HG02870 (cell line): Measurements from ENCODE around the gene ICE2.
"Not testable (repeated sequence)": the region's sequence is repeated elsewhere in the genome, so short reads cannot be mapped to it uniquely, and the experiment has no call there.

Experiments
- ATAC-seq: cut with Tn5 transposase; IDR thresholded peaks from one replicate; pipeline ENCODE4 v1.9.1; 2021; ENCODE audit warnings: mild to moderate bottlenecking, moderate library complexity; ENCODE audit not compliant: unreplicated experiment

The ICE2 gene

DNA sequence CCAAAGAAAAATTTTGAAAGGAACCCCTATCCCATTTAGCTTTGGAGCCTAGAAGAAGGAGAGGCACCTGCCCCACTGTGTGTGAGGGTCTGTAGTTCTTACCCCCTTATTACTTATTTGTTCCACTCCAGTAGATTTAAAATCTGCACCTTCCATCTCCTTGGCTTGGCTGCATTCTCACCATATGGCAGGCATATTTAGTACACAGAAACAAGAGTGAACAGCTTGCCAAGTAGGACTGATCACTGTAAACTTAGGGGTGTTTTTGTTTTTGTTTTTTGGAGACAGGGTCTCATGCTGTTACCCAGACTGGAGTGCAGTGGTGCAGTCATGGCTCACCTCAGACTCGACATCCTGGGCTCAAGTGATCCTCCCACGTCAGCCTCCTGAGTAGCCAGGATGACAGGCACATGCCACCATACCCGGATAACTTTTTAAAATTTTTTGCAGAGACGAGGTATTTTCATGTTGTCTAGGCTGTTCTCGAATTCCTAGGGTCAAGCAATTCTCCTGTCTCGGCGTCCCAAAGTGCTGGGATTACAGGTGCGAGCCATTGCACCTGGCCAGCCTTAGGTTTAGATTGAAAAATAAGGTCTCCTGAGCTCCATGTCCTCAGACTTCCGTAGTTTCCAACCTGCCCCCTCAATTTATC lies 67.0 kb downstream of the ICE2 start:
- no peak for ATAC-seq

DNA sequence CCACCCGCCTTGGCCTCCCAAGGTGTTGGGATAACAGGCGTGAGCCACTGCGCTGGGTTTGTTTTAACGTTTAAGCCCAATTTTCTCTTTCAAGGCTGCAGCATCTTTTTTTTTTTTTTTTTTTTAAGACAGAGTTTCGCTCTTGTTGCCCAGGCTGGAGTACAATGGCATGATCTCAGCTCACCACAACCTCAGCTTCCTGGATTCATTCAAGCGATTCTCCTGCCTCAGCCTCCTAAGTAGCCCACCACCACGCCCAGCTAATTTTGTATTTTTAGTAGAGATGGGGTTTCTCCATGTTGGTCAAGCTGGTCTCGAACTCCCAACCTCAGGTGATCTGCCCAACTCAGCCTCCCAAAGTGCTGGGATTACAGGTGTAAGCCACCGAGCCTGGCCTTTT lies 68.6 kb downstream of the ICE2 start:
- ATAC-seq: not testable (repeated sequence)

DNA sequence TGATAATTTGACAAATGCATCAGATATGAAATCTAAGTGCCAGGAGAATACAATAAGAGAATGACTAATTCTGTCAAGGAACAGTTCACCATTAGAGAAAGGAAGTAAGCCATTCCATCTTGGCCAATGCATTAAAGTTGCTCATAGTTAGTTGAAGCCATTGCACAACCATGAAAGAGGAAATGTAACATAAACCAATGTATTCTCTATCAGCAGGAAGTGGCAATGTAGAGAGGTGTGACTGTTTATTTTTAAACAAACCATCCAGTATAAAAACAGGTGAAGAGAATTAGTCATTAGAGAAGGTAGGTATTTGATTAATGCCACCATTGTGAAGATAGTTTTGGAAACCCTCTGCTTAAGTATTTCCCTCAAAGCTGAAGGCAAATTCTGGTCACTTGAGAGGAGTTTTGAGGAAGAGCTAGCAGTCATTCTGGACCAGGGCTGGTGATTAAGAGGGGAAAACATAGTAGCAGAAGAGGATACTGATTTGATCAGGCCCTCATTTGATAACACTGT lies 70.4 kb downstream of the ICE2 start:
- ATAC-seq: no peak

DNA sequence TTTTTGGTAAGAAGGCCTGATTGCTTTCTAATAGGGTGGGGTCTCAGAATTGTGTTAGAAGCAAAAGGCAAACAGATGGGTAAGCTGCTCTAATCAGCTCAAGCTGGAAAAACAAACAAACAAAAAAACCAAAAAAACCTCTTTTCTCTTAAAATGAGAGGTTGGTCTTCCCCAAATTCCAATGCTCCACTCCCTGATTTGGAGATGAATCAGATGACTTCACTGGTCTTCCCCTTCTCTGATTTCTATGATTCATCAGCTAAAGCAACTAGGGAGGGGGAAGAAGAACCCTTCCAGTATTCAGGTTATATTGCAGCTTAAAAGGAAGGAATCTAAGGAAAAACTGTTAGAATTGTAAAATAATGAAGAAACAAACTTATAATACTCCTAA lies 71.5 kb downstream of the ICE2 start:
- ATAC-seq: no peak

DNA sequence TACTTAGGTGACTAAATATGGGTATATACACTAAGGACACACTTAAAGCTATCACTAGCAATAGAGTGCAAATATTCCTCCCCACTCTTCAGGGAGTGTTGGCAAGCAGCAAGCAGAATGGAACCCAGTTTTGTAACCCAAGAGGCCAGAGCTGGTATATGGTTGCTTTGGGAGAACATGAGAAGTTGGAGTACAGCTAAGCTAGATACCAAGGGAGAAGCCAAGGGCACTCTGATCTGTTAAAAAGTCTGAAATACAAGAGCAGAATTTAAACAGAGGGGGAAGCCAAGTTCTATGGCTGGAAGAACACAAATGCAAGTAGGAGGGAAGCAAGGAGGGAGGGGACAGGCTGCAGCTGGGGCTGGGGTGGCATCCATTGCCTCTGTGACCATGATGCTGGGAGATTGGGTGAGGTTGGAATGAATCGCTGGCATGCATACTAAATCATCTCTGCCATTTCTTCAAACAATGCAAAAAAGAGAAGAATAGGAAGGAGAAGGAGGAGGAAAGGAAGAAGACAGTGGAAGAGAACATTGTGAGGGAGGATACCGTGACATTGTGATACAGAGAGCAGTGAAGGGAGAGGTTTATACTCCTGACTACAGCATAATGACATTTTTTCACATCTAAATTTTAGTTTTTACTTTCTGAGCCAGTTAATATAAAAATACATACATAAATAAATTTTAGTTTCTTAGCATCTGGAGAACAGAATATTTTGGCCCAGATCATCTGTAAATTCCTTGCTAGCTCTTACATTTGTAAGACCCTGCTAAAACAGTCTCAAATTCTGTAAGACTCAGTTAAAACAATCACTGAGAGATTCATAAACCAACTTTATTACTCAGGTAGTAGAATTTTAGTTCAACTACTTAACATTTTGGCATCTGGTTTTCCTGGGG lies 72.2 kb downstream of the ICE2 start:
- ATAC-seq: no peak

DNA sequence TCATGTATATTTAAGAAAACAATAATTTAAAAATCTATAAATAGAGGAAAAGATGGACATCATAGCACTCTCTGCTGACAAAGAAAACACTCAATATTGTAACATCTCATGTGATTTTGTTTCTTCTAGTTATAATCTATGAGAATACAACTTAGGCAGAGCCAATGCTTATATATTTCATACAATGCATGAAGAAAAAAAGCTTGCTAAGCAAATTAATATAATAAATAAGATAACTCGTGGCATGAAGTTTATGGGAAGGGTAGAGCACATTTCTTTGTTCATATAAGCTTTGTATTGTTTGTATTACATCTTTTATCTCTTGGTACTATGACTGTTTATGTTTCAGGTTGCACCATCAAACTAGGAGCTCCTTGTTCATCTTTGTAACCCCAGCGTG lies 73.5 kb downstream of the ICE2 start:
- no peak for ATAC-seq

DNA sequence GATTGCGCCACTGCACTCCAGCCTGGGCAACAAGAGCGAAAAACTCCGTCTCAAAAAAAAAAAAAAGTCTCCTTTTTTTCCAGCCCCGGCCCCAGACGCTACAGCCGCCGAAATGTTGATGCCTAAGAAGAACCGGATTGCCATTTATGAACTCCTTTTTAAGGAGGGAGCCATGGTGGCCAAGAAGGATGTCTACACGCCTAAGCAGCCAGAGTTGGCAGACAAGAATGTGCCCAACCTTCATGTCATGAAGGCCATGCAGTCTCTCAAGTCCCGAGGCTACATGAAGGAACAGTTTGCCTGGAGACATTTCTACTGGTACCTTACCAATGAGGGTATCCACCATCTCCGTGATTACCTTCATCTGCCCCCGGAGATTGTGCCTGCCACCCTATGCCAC lies 74.6 kb downstream of the ICE2 start:
- not testable (repeated sequence) for ATAC-seq

DNA sequence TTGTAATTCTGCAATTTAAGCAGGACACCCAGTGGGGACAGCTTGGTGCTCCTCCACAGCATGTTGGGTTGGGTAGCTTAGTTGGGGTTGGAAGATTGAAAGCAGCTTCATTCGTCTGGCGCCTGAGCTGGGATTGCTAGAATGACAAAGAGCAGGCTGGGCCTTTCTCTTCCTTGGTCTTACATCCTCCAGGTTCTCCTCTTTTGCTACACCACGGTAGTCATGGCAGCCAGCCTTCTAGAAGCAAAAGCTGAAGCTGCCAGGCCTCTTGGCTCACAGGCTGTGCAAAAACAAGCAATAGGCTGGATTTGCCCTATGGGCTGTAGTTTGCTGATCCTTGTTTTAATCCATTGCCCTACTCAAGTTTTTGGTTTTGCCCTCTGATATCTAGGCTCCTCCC lies 78.0 kb downstream of the ICE2 start:
- no peak for ATAC-seq

DNA sequence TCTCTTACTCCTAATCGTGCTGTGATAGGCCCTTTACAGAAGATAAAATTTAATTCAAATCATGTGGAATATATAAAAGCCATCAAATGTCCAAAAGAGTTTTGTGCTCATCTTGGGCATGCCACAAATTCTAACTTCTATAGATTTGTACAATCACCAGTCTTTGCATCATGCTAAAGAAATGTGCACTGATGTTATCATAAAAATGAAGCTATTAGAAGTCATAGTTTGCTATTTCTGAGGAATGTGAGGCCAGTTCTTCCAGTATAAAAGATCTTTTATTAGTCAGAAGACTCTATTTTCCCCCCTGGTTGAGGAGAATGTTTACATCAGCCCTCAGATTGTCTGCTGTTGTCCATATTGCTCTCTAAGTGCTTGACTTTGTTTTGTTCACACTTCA lies 79.0 kb downstream of the ICE2 start:
- ATAC-seq: no peak

DNA sequence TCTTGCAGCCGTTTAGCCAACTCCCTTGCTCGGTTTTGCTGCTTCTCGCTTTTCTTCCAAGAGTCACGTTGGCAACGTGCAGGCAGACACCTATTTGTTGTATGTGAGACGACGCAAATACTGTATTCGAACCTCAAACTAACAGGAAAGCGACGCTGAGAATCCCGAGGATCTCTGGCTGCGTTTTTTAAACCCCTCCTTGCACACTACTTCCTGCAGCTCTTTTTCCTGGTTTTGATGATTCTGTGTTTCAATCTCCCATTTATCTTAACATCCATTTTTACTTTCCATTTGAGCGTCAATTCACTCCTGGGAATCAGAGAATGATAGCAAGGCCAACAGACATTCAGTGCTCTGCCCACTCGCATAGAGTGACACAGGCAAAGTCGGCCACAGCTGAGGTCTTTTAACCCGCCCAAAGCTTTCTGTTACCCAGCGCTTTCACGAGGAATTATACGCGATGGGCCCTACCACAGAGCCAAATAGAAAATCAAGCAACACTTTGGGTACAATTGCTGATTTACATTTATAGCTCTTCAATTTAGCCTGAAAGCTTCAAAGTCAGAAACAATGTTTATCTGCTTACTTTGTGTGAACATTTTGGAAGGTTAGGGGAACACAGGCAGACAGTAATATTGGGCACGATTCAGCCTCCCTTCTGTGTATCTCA lies 79.6 kb downstream of the ICE2 start:
- ATAC-seq: no peak

DNA sequence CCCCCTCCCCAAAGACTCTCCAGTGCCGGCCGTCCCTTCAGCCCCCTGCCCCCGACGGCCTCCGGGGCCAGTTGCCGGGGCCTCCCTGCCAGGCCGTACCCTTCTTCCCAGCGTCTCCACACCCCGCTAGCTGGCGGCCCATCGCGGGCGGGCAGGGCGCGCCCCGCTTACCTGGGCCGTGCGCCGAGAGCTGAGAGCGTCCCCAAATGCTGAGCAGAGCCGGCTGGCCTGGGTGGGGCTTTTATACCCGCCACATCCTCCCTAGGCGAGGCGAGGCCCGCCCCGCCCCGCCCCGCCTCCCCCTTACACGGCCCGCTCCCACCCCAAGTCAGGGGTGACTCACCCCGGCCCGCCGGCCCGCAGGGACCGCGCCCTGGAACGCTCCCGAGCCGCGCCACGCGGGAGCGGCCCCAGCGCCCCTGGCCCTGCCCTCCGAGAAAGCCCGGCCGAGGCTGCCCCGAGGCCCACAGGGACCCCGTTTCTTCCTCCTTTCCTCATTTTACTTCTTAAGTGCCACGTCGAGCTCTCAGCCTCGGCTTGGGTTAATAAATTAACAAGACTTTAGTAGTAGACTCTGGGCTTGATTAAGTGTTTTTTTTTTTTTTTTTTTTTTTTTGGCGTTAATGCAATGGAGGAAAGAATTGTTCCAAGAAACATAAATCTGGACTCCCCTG lies 81.0 kb downstream of the ICE2 start, which contains the start of gene ANXA2:
Gene ANXA2, minus strand, starts transcription at position 215 of the 674 bp plus-strand sequence. CDS start 11,911 bp downstream, outside the sequence.
- ATAC-seq: peak; percentile 63

DNA sequence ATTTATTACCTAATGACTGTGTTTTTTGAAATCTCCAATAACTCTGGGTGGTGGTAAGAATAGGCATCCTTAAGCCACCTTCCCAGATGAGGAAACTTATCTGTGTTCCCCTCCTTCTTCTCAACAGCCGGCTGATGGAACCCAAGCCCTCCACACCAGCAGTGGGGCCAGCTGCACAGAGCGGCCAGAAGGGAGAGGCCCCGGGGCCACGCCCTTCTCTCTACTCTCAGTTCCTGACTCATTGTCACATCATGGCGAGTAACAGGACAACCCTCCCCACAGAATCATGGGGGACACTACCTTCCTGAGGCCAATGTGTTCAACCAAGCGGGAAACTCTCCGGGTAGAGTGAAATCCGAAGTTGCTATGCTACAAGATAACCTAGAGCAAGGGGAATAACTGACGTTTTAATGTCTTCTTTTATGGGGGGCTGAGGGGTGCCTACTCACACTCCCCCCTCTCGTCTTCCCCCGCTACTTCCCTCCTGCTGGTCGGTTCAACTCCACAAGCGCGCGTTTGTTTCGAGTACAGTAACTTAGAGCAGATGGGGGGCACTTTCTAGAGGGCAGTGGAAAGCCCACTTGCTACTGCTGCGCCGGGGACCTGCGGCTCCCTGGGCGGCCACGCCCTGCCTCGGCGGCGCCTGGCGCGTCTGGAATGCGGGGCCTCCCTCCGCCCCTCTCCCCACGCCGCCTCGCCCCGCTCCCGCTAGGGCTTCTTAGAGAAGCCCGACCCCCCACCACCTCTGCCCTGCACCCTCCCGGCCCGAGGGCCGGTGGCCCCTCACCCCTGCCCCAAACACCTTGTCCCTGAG lies 81.8 kb downstream of the ICE2 start:
- ATAC-seq: peak; percentile 73

DNA sequence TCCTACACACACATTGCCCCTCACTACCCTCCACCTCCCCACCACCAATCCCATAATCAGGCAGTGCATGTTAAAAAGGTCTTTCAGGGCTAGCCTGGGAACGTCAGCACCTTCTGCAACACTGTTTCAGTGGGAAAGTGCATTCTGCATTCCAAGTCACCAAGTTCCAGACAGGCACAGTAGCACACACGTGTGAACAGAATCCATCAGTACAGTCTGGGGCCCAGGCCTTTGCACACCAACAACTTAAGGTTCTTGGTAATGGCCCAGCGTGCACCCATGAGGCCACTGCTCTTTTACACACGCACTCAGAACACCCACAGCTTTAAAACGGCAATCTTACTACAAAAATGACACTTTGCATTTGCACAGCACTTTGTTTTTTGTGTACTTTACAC lies 82.4 kb downstream of the ICE2 start:
- no peak for ATAC-seq

DNA sequence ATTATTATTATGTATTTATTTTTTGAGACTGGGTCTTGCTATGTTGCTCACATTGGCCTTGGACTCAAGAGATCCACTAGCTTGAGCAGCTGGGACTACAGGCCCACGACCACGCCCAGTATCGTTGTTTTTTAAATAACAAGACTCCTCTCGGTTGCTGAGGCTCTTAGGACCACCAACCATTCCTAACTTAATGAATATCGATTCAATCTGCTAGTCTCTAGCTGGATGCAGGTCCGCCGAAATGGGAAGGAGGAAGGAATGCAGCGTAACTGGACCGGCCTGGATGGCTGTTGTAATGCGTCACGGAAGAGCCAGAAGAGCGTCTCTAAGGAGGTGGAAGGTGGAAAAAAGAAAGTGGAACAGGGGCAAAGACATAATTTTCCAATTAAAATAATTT lies 82.8 kb downstream of the ICE2 start:
- no peak for ATAC-seq

DNA sequence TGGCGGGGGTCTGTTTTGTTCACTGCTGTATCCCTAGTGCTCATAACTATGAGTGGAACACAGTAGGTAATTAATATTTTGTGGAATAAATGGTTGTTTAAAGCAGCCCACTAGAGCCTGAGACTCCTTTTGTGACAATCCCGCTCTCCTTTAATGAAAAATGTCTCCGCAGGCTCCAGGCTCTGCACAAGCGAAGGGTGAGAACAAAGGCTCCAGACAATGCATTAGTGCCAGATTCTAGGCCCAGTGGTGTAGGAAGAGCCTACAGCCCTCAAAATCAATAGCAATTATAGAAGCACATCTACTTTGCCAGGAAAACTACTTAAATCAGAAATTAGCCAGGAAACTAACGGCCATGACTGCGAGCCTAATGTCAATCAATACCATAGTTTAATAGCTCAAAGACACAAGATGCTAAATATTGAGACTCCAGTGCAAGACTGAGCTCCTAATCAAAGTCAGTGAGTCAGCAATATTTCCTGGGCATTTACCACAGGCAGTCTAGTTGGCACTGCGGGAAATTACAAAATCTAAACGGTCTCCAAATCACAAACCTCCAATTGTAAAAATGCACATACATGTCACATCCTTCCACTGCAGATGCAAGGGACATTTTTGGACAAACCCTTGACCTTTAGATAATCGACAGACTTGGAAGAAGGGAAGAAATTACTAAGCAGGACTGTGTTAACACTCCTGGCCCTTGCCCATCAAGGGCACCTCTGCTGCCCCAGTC lies 83.5 kb downstream of the ICE2 start:
- no peak for ATAC-seq

DNA sequence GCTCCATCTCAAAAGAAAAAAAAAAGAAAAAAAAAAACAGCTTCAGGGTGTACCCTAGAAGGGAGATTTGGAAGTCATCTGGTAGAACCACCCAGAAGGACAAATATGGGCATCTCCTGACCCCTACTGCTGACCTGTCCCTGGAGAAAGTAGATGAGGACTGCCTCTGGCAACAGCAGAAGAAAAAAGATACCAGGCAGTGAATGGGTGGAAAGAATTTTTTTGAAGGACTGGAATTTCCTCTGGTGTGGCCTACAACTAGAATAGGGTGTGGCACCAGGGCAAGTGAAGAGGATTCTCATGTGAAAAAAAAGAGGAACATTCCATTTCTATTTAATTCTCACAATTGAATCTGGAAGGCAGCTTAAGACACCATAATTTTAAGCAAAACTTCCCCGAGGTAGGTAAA lies 84.2 kb downstream of the ICE2 start:
- ATAC-seq: no peak

DNA sequence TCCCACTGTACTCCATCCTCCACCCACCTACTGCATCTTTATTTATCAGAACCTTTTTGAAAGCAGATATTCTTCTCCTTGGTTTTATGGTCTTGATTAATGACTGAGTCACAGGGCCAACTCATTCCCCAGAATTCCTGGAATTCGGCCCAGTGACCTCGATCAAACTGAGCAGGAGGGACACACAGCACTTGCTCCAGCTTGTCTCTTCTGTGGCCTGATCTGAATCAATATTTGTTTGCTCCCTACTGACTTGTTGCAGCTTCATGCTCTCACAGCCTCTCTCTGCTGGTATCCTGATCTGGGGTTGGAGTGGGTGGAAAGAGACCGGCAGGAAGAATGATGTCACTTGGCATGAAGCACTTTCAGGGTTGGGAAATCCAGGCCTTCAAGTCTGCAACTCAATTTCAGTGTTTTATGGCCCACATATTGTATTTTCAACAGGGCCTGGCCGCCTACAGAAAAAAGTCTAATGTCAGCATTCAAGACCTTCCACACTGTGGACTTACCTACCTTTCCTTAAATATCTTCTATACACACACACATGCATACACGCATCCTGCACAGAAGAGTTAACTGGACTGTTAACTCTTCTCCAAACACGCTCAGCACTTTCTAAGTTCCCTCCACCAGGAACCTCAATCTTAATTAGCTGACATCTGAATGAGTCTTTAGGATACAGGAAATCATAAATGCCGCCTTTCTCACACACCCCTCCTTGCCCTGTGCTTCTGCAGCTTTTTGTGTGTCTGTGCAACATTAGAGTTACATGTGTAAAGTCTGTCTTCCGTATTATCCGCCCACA lies 85.8 kb downstream of the ICE2 start:
- no peak for ATAC-seq

DNA sequence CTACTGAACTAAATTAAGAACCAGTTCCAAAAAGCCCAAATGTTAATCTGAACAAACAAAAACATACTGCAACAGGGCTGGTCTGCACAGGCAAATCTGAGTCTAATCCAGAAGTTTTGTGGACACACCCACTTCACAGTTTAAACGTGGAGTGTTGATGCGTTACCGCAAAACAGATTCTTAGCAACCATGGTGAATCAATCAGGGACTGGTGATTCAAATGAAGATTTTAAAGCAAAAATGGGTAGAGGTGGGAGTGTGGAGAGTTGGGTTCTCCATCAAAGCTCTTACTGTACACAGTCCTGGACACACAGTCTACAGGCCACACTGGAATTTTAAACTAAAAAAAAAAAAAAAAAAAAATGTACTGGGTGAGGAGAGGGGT lies 86.3 kb downstream of the ICE2 start:
- no peak for ATAC-seq
